ENCODE measurements around the gene PTPRN2. TPM values are rescaled to one million over a fixed set of nuclear protein-coding genes. Genes with fewer than 3 reads are reported as not detected.

The PTPRN2 gene
- total RNA-seq, 1 experiment from 2014 or later = 2.1 TPM

DNA sequence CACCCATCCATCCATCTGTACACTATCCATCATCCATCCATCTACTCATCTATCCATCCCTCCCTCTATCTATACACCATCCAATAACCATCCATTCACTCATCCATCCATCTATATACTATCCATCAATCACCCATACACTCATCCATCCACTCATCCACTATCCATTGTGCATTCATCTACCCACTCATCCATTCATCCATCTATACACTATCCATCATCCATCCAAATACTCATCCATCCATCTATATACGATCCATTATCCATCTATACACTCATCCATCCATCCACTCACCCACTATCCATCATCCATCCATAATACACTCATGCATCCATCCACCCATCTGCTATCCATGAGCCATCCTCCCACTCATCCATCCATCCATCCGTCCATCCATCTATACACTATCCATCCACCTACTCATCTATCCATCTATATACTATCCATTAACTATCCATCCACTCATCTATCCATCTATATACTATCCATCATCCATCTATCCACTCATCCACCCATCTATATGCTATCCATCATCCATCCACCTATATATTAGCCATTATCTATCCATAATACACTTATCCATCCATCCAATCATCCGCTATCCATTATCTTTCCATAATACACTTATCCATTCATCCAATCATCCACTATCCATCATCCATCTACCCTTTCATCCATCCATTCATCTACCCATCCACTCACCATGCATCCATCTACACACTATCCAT, 765.5 kb downstream of the PTPRN2 start:
- no peak for DNase-seq (ENCODE audit: low read depth, low spot score)
- H3K4me2 ChIP-seq (ENCODE audit: low read length) = no peak overlapping the region
- no peaks in the 10 kb centered on the region for H3K36me3 ChIP-seq (ENCODE audit: control insufficient read depth in 1 of 2, insufficient read depth in 2 of 2, low read length in 2 of 2)
- H3K9me2 ChIP-seq (ENCODE audit: insufficient read depth) = no peaks in the 10 kb centered on the region
- no peaks in the 10 kb centered on the region for H3K27me3 ChIP-seq (ENCODE audit: insufficient read depth, low read length)
- H2AFZ ChIP-seq (ENCODE audit: low read depth, low read length, poor library complexity, severe bottlenecking) = no peak overlapping the region
- no peak overlapping the region for H3K4me3 ChIP-seq (replicated peaks in 1 of 2; ENCODE audit: low read depth in 1 of 2, low read length in 2 of 2)
- peaks cover 0 to 8% of the 10 kb centered on the region in 2 experiments; a peak in 1 of 4 replicates for H3K4me1 ChIP-seq (ENCODE audit: control insufficient read depth in 1 of 2, insufficient read depth in 2 of 2, low read length in 2 of 2)
- no peak overlapping the region for H3K9ac ChIP-seq (ENCODE audit: low read length)
- ATAC-seq = no peak
- no peaks in the 10 kb centered on the region for H4K20me1 ChIP-seq (ENCODE audit: insufficient read depth)
- ChIA-PET RAD21 (ENCODE audit: low non-redundant PET in 1 of 2, low total read pairs in 2 of 2, uncharacterized antibody in 2 of 2, unreplicated experiment in 2 of 2) (no interaction called here), CTCF (no interaction called here), POLR2A (no interaction called here)
- no peak for TF ChIP-seq EZH2 (IDR thresholded peaks at IDR 0.05)
- TF ChIP-seq ZFX (IDR thresholded peaks at IDR 0.05) = no peak
- TF ChIP-seq RAD21 (IDR thresholded peaks at IDR 0.05; ENCODE audit: low read depth) = no peak
- intact Hi-C loops (cut with micrococcal nuclease) = no loop called here
- no peaks in the 10 kb centered on the region for H3K9me3 ChIP-seq (ENCODE audit: control insufficient read depth in 1 of 2, insufficient read depth in 1 of 2, low read depth in 1 of 2, low read length in 2 of 2)
- no TSS peak for BruUV-seq (replicated peaks)
- no peaks in the 10 kb centered on the region for H3K79me2 ChIP-seq (ENCODE audit: insufficient read depth, low read length)
- H3K27ac ChIP-seq (ENCODE audit: low read depth, low read length) = no peak overlapping the region

DNA sequence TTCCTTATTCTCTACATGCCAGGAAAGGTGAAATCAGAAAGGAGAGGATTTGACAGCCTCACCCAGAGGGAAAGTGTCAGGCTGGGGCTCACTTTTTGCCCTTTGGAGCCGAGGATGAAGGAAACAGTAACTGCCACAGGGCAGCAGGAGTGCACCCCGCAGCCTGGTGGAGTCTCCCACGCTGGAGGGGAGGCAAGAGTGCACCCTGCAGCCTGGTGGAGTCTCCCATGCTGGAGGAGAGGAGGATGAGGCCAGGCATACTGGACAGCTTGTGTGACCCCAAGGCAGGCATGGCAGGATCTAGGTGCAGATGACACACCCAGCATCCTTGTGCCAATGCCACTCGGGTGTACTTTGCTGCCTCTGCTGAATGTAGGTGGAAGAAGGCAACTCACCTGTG, 766.8 kb downstream of the PTPRN2 start:
- Histone ChIP-seq H3K9me3 (ENCODE audit: control insufficient read depth in 1 of 2, insufficient read depth in 1 of 2, low read depth in 1 of 2, low read length in 2 of 2) (no peaks in the 10 kb centered on the region), H3K4me3 (replicated peaks in 1 of 2; ENCODE audit: low read depth in 1 of 2, low read length in 2 of 2) (no peak overlapping the region), H3K27me3 (ENCODE audit: insufficient read depth, low read length) (no peaks in the 10 kb centered on the region), H3K36me3 (ENCODE audit: control insufficient read depth in 1 of 2, insufficient read depth in 2 of 2, low read length in 2 of 2) (no peaks in the 10 kb centered on the region), H4K20me1 (ENCODE audit: insufficient read depth) (no peaks in the 10 kb centered on the region), H3K9ac (ENCODE audit: low read length) (no peak overlapping the region), H3K27ac (ENCODE audit: low read depth, low read length) (no peak overlapping the region), H2AFZ (ENCODE audit: low read depth, low read length, poor library complexity, severe bottlenecking) (no peak overlapping the region), H3K79me2 (ENCODE audit: insufficient read depth, low read length) (no peaks in the 10 kb centered on the region), H3K4me2 (ENCODE audit: low read length) (no peak overlapping the region), H3K9me2 (ENCODE audit: insufficient read depth) (no peaks in the 10 kb centered on the region), H3K4me1 (ENCODE audit: control insufficient read depth in 1 of 2, insufficient read depth in 2 of 2, low read length in 2 of 2) (peaks cover 0 to 8% of the 10 kb centered on the region in 2 experiments; a peak in 1 of 4 replicates)
- BruUV-seq (replicated peaks) = no TSS peak
- TF ChIP-seq EZH2 (IDR thresholded peaks at IDR 0.05) (no peak), EGR1 (IDR thresholded peaks at IDR 0.05; ENCODE audit: low read depth) (no peak)
- intact Hi-C loops (cut with micrococcal nuclease) = no loop called here
- ChIA-PET CTCF (no interaction called here), POLR2A (no interaction called here), RAD21 (ENCODE audit: low non-redundant PET in 1 of 2, low total read pairs in 2 of 2, uncharacterized antibody in 2 of 2, unreplicated experiment in 2 of 2) (no interaction called here)
- DNase-seq (ENCODE audit: low read depth, low spot score) = no peak
- no peak for ATAC-seq
